Hematopoietic multipotent progenitor cell treated with erythropoietin and hydrocortisone succinate and interleukin-3 and kit ligand, for 4 days (in vitro differentiated cells): ENCODE results near the gene AARSD1.
"Not testable (repeated sequence)": the region's sequence is repeated elsewhere in the genome, so short reads cannot be mapped to it uniquely, and the experiment has no call there.

Experiments
- DNase-seq: peaks from one replicate; pipeline ENCODE4 v3.0.0-alpha.2; 2015

The AARSD1 gene

DNA sequence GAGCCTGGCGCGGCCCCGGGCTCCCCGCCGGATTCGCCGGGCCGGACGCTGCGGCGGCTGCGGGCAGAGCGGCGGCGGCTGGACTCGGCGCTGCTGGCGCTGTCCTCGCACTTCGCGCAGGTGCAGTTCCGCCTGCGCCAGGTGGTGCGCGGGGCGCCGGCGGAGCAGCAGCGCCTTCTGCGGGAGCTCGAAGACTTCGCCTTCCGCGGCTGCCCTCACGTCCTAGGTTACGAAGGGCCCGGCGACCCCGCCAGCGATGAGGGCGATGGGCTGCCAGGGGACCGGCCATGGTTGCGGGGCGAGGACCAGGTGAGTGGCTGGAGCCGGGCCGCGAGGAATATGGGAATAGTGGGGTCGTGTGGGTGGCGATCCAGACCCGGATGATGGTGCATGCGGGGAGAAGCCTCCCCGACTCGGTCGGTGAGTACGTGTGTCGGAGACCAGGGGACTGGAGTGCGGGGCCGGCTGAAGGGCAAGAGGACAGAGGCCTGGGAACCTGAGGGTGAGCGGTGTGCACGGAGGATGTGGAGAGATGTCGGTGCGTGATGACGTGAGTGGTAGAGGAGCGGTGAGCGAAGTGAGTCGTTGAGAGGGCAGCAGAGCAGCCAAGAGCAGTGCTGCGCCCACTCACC lies 16.6 kb upstream of the AARSD1 start:
- peak; percentile 75 for DNase-seq

DNA sequence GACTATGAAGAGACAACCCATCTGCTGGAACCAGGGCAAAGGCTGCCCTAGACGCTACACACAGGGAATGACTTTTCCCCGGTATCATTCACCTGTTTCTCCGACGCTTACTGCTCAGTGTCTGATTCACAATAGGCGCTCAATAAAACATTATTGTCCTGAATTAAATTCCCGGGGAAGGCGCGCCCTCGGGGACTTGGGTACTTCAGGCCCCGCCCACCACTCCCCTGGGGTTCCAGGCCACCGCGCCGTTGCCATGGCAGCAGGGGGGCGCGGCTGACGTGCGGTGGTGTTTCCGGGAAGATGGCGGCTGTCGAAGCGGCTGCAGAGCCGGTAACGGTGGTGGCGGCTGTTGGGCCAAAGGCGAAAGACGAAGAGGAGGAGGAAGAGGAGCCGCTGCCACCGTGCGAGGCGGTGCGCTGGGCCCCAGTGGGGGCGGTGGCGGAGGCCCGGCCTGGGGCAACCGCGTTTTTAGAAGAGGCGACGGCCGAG lies 16.1 kb upstream of the AARSD1 start, which contains the start of gene RUNDC1:
TSS of gene RUNDC1 (plus strand) at position 292 of the 492 bp plus-strand sequence. CDS start at position 304, 12 bp downstream.
- peak; percentile 96 for DNase-seq

DNA sequence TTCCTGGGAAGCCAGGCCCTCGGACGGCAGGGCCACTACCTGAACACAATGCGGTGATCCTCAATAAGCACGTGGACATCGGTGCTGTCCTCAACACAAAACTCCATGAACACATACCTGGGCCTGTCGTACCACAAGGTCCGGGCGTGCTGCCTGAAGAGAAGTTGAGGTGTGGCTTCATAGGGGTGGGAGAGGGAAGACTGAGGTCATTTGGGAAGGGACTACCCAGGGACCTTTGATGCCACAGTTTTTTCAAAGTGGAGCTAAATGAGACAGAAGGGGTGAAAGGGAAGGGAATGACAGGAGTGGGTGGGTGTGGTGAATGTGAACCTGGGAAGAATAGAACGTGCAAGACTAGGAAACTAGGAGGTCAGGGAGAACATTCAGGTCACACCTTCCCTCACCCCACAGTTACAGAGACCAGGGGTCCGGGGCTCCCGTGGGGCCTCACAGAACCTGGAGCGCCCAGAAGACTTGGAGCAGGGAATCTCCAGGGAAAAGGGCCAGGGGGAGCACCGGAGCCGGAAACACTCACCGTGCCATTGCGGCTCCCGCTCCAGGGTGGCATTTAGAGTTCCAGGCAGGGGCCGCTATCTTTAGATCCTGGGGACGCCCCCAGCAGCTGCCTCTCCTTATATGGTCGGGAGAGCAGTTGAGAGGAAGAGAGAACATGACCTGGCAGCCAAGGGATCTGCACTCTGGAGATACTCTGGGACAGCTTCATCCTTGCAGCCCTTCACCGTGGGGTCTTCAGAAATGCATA lies 15.4 kb upstream of the AARSD1 start, which contains the start of gene PTGES3L:
TSS of gene PTGES3L (minus strand) at position 570 of the 763 bp plus-strand sequence. CDS start at position 543, 27 bp downstream.
- DNase-seq = peak; percentile 89

DNA sequence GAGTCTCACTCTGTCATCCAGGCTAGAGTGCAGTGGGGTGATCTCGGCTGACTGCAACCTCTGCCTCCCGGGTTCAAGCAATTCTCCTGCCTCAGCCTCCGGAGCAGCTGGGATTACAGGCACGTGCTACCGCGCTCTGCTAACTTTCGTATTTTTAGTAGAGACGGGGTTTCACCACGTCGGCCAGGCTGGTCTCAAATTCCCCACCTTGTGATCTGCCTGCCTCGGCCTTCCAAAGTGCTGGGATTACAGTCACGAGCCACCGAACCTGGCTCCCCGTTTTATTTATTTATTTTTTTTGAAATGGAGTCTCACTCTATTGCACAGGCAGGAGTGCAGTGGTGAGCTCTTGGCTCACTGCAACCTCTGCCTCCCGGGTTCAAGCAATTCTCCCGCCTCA lies 11.4 kb upstream of the AARSD1 start:
- not testable (repeated sequence) for DNase-seq

DNA sequence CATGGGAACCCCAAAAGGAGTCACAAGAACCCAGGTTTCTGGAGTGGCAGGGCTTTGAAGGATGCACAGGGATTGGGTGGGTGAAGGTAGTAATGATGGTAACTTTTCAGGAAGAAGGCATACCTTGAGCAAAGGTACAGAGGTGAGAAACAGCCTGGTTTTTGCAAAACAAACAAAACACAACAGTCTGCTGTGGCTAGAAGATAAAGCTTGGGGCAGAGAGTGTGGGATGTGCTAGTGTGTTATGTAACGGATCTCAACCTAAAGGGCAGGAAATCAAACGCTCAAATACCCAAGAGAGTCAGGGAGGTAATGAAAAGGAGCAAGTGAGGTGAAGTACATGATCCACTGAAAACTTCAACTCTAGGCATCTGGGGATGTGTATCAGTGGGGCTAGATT lies 11.0 kb upstream of the AARSD1 start:
- DNase-seq = no peak

DNA sequence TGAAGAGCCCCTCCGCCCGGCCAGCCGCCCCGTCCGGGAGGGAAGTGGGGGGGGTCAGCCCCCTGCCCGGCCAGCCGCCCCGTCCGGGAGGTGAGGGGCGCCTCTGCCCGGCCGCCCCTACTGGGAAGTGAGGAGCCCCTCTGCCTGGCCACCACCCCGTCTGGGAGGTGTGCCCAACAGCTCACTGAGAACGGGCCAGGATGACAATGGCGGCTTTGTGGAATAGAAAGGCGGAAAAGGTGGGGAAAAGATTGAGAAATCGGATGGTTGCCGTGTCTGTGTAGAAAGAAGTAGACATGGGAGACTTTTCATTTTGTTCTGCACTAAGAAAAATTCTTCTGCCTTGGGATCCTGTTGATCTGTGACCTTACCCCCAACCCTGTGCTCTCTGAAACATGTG lies 9.1 kb upstream of the AARSD1 start:
- not testable (repeated sequence) for DNase-seq

DNA sequence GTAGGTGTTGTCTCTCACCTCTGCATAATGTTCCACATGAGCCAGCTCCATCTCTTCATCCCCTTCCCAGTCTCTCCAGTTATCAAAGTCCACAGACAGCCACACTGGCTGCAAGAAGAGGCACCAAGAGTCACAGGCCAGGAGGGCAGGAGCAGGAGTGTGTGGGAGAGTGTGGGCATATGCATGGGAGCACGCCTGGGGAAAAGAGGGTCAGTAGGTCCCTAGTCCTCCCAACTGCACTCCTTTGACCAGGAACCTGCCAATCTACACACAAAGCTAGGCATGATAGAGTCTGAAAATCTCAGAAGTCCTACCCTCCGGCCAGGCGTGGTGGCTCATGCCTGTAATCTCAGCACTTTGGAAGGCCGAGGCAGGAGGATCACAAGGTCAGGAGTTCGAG lies 7.3 kb upstream of the AARSD1 start:
- no peak for DNase-seq

DNA sequence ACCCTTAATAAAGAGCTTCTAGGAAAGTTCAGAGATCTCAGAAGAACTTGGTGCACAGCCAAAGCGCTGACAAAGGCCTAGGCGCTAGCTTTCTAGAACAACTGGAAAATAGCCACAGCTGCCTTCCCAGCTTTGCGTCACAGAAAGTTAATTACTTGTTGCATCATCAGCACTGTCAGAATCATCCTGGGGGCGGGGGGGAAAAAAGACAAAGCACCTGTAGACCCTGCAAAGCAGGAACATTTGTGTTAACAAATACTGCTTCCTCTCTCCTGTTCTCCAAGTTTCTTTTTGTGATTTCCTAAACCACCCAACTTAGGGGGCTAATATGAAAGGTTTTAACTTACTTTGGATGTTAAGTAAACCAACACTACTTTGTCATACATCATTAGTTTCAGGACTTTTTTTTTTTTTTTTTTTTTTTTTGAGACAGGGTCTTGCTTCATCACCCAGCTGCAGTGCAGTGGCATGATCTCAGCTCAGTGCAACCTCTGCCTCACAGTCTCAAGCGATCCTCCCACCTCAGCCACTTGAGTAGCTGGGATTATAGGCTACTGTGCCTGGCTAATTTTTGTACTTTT lies 4.8 kb upstream of the AARSD1 start:
- DNase-seq = peak; percentile 40

DNA sequence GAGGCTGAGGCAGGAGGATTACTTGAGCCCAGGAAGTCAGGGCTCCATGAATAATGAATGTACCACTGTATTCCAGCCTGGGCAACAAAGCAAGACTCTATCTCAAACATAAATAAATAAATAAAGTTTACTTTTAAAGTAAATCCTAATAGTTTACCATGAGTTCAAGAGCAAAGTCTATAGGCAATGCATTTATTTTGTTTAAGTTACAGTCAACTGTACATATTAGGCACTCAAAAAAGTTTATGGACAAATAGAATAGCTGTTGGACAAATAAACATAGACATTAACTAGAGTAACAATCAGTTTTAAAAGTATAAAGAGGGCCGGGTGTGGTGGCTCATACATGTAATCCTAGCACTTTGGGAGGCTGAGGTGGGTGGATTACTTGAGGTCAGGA lies 3.7 kb upstream of the AARSD1 start:
- DNase-seq = no peak

DNA sequence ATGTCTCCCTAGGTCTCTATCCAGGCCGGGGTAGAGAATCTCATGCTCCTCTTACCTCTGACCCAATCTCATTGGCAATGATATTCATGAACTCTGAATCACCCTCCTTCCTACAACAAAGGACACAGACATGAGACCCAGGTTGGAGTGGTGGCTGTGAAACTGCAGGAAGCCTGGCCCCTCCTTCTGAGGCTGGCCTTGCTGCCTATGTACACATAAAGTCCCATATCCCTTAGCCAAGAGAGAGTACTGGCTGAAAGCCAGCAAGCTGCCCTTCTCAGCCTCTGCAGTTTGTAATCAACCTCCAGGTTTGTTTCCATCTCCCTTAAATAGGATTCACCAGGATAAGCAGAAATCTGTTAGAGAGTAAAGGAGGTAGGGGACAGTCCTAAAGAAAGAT lies 10.6 kb downstream of the AARSD1 start:
- DNase-seq = no peak

DNA sequence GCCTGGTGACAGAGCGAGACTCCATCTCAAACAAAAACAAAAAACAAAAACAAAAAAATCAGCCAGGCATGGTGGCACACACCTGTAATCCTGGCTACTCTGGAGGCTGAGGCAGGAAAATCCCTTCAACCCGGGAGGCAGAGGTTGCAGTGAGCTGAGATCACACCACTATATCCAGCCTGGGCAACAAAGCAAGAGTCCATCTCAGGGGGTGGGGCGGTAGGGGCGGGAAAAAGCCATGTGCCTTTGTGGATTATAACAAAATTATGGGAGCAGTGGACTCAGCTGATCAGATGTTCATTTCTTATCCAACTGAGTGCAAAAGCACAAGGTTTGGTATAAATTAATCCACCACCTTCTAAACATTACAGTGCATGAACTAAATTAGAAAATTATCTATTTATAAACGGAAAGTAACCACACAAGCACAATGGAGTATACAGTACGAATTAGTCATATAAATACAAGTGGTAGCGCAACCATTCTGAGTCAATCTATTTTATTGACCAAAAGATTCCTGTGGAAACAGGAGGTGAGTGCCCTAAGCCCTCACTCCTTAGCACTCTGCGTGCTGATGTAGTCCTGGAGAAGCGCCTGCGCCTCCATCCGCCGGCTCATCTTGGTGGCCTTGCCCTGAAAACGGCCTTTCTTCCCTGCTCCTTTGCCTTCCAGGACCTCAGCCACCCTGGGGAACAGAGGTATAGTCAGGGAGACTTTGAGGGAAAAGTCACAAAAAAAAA lies 14.0 kb downstream of the AARSD1 start:
- no peak for DNase-seq

DNA sequence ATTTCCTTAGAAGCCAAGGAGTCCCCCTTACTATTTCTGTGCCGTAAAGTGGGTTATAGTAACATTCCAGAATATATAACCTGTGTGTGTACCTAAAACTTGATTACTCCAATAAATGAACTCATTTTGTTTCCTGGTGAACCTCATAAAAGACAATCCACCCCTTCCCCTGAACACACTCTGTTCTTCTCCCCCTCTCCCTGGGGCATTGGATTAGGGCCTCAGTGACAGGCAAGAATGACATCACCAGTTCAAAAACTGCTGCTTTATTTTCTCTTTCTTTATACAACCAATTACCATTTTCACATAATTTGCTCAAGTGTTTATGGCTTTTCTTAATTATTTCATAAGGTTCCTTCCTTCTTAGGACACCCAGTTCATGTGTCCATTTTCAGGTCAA lies 17.4 kb downstream of the AARSD1 start:
- DNase-seq = no peak

DNA sequence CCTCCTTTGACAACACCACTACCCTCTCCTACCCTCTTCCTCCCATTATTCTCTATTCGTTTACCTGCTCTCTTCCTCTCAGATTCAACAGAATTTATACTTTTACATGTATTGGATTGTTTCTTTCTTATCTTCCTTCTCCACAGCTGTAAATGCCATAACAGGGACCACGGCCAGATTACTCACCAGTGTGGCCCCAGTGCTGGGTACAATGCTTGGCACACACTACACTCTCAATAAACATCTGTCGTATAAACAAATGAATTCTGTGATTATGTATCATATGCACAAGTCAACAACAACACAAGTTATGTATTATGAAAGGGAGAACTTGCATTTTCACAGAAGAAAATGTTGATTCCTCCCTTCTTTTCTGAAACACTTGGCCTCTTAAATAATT lies 20.0 kb downstream of the AARSD1 start:
- no peak for DNase-seq

DNA sequence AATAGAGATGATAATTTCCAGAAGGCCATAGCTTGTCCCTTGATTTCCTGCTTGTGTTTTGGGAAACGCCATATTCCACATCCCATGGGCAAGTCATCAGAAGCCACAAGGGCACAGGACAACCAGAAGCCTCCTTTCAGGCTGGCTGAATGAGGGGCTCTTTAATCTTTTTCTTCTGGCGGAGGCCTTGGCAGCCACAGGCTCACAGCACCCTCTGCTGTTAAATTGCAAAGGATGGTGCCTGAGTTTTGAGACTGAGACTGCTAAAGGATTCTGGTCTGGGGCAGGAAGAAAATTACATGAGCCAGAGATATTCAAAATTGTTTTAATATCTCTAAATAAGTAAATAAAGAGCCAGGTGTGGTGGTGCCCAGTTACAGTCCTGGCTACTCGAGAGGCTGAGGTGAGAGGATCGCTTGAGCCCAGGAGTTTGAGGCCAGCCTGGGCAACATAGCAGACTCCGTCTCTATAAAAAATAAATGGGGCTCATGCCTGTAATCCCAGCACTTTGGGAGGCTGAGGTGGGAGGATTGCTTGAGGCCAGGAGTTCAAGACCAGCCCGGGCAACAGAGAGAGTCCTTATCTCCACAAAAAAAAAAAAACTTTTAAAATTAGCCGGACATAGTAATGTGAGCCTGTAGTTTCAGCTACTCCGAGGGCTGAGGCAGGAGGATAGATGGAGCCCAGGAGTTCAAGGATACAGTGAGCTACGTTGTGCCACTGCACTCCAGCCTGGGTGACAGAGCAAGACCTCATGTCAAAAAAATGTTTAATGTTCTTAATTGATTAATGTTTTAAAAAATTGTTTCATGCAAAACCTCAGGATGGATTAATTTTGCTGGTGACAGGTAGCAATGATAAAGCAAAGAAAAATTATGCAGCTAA lies 26.3 kb downstream of the AARSD1 start:
- peak; percentile 81 for DNase-seq

DNA sequence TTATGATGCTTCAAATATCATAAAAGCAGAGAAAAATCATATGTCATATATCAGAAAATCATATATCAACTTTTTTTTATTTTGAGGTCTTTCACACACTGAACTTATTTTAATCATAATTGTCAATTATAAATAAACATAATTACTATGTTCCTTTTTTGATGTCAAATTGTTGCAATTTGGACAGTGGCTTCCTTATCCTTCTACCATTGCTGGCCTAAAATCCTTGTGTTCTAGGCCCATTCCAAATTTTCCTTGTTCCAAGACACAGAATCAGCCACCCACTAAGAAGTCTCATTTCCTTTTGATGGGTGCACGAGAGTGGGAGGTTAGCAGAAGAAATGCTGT lies 34.8 kb downstream of the AARSD1 start:
- DNase-seq = no peak

DNA sequence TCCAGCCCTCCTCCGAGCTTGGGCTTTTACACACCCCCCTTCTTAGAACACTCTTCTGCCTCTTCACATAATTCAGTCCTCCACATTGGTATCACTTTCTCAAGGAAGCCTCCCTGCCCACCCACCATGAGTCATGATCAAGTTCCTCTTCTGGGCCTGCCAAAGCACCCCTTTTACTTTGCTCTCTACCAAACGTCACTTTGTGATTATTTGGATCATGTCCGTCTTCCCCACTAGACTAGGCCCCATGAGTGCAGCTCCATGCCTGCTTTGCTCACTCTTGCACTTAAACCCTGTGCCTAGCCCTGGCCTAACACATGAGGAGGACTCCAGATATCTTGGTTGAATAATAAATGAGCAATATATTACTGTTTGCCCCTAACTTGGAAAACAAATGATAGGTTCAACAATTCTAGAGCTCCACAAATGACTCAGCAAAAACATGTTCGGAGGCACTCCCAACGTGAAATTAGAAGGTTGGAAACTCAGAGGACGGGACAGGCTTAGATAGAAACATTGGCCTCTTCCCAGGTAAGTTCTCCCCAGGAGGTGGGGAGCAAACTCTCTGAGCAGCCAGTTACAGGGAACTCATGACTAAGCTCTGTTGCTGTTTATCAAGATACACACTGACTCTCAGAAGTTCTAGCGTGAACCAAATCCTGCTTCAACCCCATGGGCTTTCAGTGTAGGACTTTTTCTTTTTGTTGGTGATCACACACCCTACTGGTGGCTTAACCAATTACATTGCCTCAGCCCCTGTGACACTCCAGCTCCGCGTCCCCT lies 35.3 kb downstream of the AARSD1 start:
- DNase-seq = peak; percentile 96

DNA sequence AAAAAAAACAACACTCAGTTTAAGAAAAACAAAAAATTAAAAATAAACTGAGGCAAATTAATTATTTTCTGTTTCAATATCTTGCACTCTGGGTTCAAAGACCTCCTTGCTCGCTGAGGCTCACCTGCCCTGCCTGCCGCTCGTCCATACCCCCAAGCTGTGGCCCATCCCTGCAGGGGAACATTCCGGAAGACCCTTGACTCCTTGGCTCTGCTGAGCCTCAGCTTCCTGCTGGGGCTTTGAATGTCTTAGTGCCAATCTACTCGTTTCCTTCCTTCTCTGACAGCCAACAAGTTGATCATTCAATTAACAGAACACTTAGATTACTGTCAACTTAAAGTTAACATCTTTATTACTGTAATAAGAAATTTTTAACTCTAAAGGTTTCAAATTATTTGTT lies 39.4 kb downstream of the AARSD1 start:
- DNase-seq = no peak

DNA sequence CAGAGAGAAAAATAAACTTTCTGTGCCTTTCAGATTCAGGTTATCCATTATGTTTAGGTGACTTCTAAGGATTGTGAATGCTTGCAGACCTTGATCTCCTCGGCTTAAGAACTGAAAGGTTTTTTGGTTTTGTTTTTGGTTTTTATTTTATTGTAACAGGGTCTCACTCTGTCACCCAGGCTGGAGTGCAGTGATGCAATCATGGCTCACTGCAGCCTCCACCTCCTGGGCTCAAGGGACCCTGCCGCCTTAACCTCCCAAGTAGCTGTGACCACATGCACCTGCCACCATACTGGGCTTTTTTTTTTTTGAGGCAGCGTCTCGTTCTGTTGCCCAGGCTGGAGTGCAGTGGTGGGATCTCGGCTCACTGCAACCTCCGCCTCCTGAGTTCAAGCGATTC lies 40.8 kb downstream of the AARSD1 start:
- not testable (repeated sequence) for DNase-seq

DNA sequence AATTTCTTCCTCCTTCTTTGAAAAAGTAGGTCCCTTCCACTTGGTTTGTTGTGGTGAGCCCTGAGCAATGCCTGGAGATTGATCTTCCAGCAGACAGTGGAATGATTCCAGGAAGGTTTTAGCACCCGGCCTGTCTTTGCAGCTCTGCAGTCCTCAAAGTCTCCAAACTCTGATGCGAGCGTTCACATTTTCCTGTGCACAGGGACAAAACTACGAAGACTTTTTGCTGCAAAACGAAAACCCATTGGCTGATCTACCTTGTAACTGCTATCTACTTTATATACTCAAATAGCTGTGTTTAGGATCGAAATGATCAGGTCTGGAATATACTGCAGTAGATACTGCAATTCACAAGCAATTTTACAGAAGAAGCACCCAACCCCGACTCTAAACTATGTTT lies 42.0 kb downstream of the AARSD1 start:
- no peak for DNase-seq

DNA sequence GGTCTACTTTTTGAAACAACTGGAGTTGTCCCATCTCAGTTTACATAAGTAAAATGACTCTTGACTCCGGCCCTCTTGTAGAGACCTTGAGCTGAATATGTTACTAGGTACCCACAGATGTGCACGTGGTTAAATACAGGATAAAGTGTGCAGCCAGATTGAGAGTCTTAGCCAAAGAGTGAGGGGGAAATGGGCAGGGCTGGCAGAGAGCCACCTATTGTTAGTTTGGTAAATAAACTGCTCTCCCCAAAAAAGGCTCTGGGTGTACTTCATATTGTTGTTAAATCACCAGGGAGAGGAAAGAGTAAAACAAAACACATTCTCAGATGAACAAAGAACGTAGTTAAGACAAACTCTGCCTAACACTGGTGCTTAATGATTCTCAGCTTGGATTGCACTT lies 43.3 kb downstream of the AARSD1 start:
- DNase-seq = peak; percentile 20
